ENCODE data around the gene HDAC5. TPM values are rescaled to one million over a fixed set of nuclear protein-coding genes. Genes with fewer than 3 reads are reported as not detected.
"Not testable (repeated sequence)": the region's sequence is repeated elsewhere in the genome, so short reads cannot be mapped to it uniquely, and the experiment has no call there.

The HDAC5 gene
- total and polyA plus RNA-seq, 8 donors: 13.3 to 311 (median 19.1) TPM

- peaks cover 0 to 16% (median 0%) of the 10 kb centered on the region in 4 donors for H3K36me3 ChIP-seq
- TF ChIP-seq CTCF (IDR thresholded peaks at IDR 0.05) (no peak), EP300 (IDR thresholded peaks at IDR 0.05) (no peak), POLR2A (IDR thresholded peaks at IDR 0.05) (no peak), POLR2AphosphoS5 (IDR thresholded peaks at IDR 0.05) (no peak)
- no peaks in the 10 kb centered on the region for H3K4me1 ChIP-seq
- WGBS, 5 donors: 60 to 88% (median 72%) methylated on average over 2 of the region's 2 CpGs
- no peaks in the 10 kb centered on the region for H3K9me3 ChIP-seq
- no peaks in the 10 kb centered on the region for H3K27me3 ChIP-seq
- H3K27ac ChIP-seq: no peak overlapping the region
- H3K4me3 ChIP-seq: no peak overlapping the region
- intact Hi-C loops (cut with DNase I; ENCODE audit: low total_unique reads): no loop called here
- no peak for DNase-seq
Observed at GRCh38 chr17:44155488-44155887, 32.0 kb upstream of the HDAC5 start.

GRCh38 chr17:44152875-44153274 is 29.4 kb upstream of the HDAC5 start:
- no peaks in the 10 kb centered on the region for H3K27me3 ChIP-seq
- no peak overlapping the region for H3K4me3 ChIP-seq
- intact Hi-C loops (cut with DNase I; ENCODE audit: low total_unique reads): no loop called here
- WGBS, 5 donors: 91 to 100% (median 96%) methylated on average over 4 of the region's 4 CpGs
- no peak for DNase-seq
- no peaks in the 10 kb centered on the region for H3K9me3 ChIP-seq
- TF ChIP-seq POLR2A (IDR thresholded peaks at IDR 0.05): no peak
- no peak for TF ChIP-seq CTCF (IDR thresholded peaks at IDR 0.05)
- no peak for TF ChIP-seq POLR2AphosphoS5 (IDR thresholded peaks at IDR 0.05)
- no peak for TF ChIP-seq EP300 (IDR thresholded peaks at IDR 0.05)
- H3K36me3 ChIP-seq: peaks cover 0 to 10% (median 0%) of the 10 kb centered on the region in 4 donors
- no peak overlapping the region for H3K27ac ChIP-seq
- H3K4me1 ChIP-seq: no peaks in the 10 kb centered on the region

- no peak overlapping the region for H3K4me3 ChIP-seq
- intact Hi-C loops (cut with DNase I; ENCODE audit: low total_unique reads): no loop called here
Observed at GRCh38 chr17:44149750-44150329, 26.4 kb upstream of the HDAC5 start.

GRCh38 chr17:44149066-44149465 is 25.6 kb upstream of the HDAC5 start:
- intact Hi-C loops (cut with DNase I; ENCODE audit: low total_unique reads); H3K27ac ChIP-seq; H3K27me3 ChIP-seq; H3K9me3 ChIP-seq; DNase-seq; H3K4me1 ChIP-seq; H3K4me3 ChIP-seq: not testable (repeated sequence)
- peaks cover 0 to 10% (median 0%) of the 10 kb centered on the region in 4 donors for H3K36me3 ChIP-seq
- 92 to 93% (median 92%) methylated on average over 3 of the region's 3 CpGs for WGBS, 5 donors

More at GRCh38 chr17:44149750-44150329, 26.4 kb upstream of the HDAC5 start:
- no peaks in the 10 kb centered on the region for H3K27me3 ChIP-seq
- DNase-seq: no peak
- H3K9me3 ChIP-seq: no peaks in the 10 kb centered on the region
- WGBS, 5 donors: 93 to 96% (median 96%) methylated on average over 4 of the region's 4 CpGs
- no peak overlapping the region for H3K27ac ChIP-seq
- H3K4me1 ChIP-seq: no peaks in the 10 kb centered on the region
- H3K36me3 ChIP-seq: peaks cover 0 to 10% (median 0%) of the 10 kb centered on the region in 4 donors
- no peak for TF ChIP-seq POLR2A (IDR thresholded peaks at IDR 0.05)
- TF ChIP-seq CTCF (IDR thresholded peaks at IDR 0.05): no peak
- no peak for TF ChIP-seq POLR2AphosphoS5 (IDR thresholded peaks at IDR 0.05)
- no peak for TF ChIP-seq EP300 (IDR thresholded peaks at IDR 0.05)

GRCh38 chr17:44147812-44148211 is 24.4 kb upstream of the HDAC5 start:
- WGBS, 5 donors: 90 to 97% (median 94%) methylated on average over 3 to 4 of the region's 4 CpGs
- Histone ChIP-seq H3K9me3 (no peaks in the 10 kb centered on the region), H3K36me3 (peaks cover 0 to 10% (median 0%) of the 10 kb centered on the region in 4 donors), H3K4me1 (peaks cover 0 to 3% (median under 1%) of the 10 kb centered on the region in 4 donors), H3K27me3 (no peaks in the 10 kb centered on the region), H3K4me3 (no peak overlapping the region), H3K27ac (no peak overlapping the region)
- intact Hi-C loops (cut with DNase I; ENCODE audit: low total_unique reads): no loop called here
- TF ChIP-seq EP300 (IDR thresholded peaks at IDR 0.05) (no peak), POLR2AphosphoS5 (IDR thresholded peaks at IDR 0.05) (no peak), CTCF (IDR thresholded peaks at IDR 0.05) (no peak), POLR2A (IDR thresholded peaks at IDR 0.05) (no peak)
- DNase-seq: no peak
